Heart right ventricle (tissue), 16 donors: ENCODE results near the gene IP6K3. TPM values are rescaled to one million over a fixed set of nuclear protein-coding genes. Genes with fewer than 3 reads are reported as not detected.

Source experiments
- ATAC-seq, 8 donors: fragments of 200-7000 bp; cut with Tn5 transposase; one replicate each; pipeline ENCODE4 v1.9.1; 2020; ENCODE audit warnings: mild to moderate bottlenecking in 8 of 8, moderate library complexity in 8 of 8, moderate number of reproducible peaks in 1 of 8
- DNase-seq, 2 donors: peaks; one replicate each; pipeline ENCODE4 v3.0.0-alpha.2; 2020
- H3K27ac ChIP-seq, 10 donors: fragments of 200-600 bp; sonication (generic) in 2 of 10; one replicate each; pipeline versions ENCODE4 v1.5.0 to v1.8.0; 2020 to 2022; ENCODE audit warnings: mild to moderate bottlenecking in 3 of 10
- H3K27me3 ChIP-seq, 7 donors: fragments of 200-600 bp; one replicate each; pipeline ENCODE4 v1.8.0; 2021 to 2022; ENCODE audit warnings: mild to moderate bottlenecking in 2 of 7
- H3K36me3 ChIP-seq, 9 donors: fragments of 200-600 bp; sonication (generic) in 1 of 9; one replicate each; pipeline versions ENCODE4 v1.5.0 to v1.8.0; 2020 to 2022; ENCODE audit warnings: mild to moderate bottlenecking in 2 of 9
- H3K4me1 ChIP-seq, 9 donors: fragments of 200-600 bp; sonication (generic) in 1 of 9; one replicate each; pipeline versions ENCODE4 v1.5.0 to v1.8.0; 2020 to 2022; ENCODE audit warnings: mild to moderate bottlenecking in 4 of 9
- H3K4me3 ChIP-seq, 10 donors: fragments of 200-600 bp; sonication (generic) in 2 of 10; one replicate each; pipeline versions ENCODE4 v1.5.0 to v1.8.0; 2020 to 2022; ENCODE audit warnings: mild to moderate bottlenecking in 7 of 10, moderate library complexity in 2 of 10
- H3K9me3 ChIP-seq, 11 donors: fragments of 200-600 bp in 10 of 11; sonication (generic) in 2 of 11; one replicate each; pipeline versions ENCODE4 v1.5.0 to v1.8.0; 2013 to 2022; ENCODE audit warnings: mild to moderate bottlenecking in 2 of 11, control low read depth in 1 of 11, moderate library complexity in 1 of 11
- CTCF ChIP-seq, 9 donors: fragments of 200-600 bp; sonication (generic) in 2 of 9; IDR thresholded peaks; one replicate each; pipeline versions ENCODE4 v1.5.0 to v1.8.0; 2021 to 2022; ENCODE audit warnings: antibody characterized with exemption in 9 of 9, mild to moderate bottlenecking in 5 of 9, moderate library complexity in 1 of 9
- WGBS, 2 donors: extraction: QIAGEN DNeasy Blood & Tissue Kit; methylation state at CpG; one replicate each; pipeline ENCODE4 v1.1.7; 2013; ENCODE audit warnings: inconsistent platforms in 1 of 2; 5-methylcytosine and 5-hydroxymethylcytosine counted together
- intact Hi-C, 10 donors: fragments of 100-400 bp; cut with DNase I; formaldehyde crosslinking; loops; one replicate each; pipeline versions ENCODE4 v1.11.1 to v1.14.2; 2022
- polyA plus RNA-seq, 2 donors: library from polyadenylated mRNA; stranded (reverse); fragments of 200-250 nt; gene quantifications; one replicate each; pipeline ENCODE4 v1.2.3, GENCODE V29; 2013
- total RNA-seq, 10 donors: library from RNA; stranded (reverse); fragmentation: NEBNext Ultra II Directional in 3 of 10; extraction: Animal tissue kit (Norgen Biotek cat#: 25700) in 3 of 10; gene quantifications; one replicate each; pipeline versions ENCODE4 v1.2.1 to v1.2.4, GENCODE V29; 2021 to 2023
- donor health status: Arrhythmogenic right ventricular cardiomyopathy.
- donor health status: ischemic (EF 13 %, LVEDD 7.1; RV severe dilation, severe dysfunction).
- donor health status: healthy with polysubstance abuse.
- donor health status: DM: no; HTN: yes; CAD: no.
- donor health status: DM: no; HTN: no; CAD: no.
- donor health status: ischemic (EF 25% LVEDD 6.9; RV normal size, moderate dysfunction).
- donor health status: ischemic (EF 25% LVEDD 5.7; RV mildly dilated, moderate dysfunction).
- donor health status: healthy.
- donor health status: DM: yes; HTN: yes; CAD: no.
- donor health status: Ischemic cardiomyopathy.
- donor health status: ischemic (EF 35%, LVEDD 5.7; RV mildly dilated, moderate dysfunction).
- donor health status: nonischemic (EF 11% LVEDD 7.7; RV severe dilation, severe dysfunction).
- donor health status: DM: yes; HTN: yes; CAD: no.
- donor health status: PGD.
- donor health status: ischemic (EF 29% LVEDD 5.4; RV normal size, mild dysfunction).
- donor health status: nonischemic (EF 23%, LVEDD 6.1; RV moderate dilation, normal function).

IP6K3 gene
- total and polyA plus RNA-seq, 12 donors = 15.9 to 55.7 (median 27.5) TPM

GRCh38 chr6:33759887-33760629, 13.4 kb upstream of the IP6K3 start:
- H3K4me3 ChIP-seq = no peak overlapping the region
- no peaks in the 10 kb centered on the region for H3K9me3 ChIP-seq
- DNase-seq (no peak), ATAC-seq (no peak)
- no peaks in the 10 kb centered on the region for H3K27me3 ChIP-seq
- 83 to 84% methylated on average over 9 of the region's 9 CpGs for WGBS, 2 donors
- peaks cover 2 to 30% (median 19%) of the 10 kb centered on the region in 9 donors for H3K4me1 ChIP-seq
- TF ChIP-seq CTCF (IDR thresholded peaks at IDR 0.05) = no peak
- H3K36me3 ChIP-seq = no peaks in the 10 kb centered on the region
- intact Hi-C loops = loop anchor here in 9 of 10 donors (5.0 to 10.0 kb wide), 6 partner anchors 38 to 175 kb away; partner anchors contain the start of genes UQCC2 (in 4 of the 9) and BAK1 (in 2 of the 9)
- no peak overlapping the region for H3K27ac ChIP-seq

- intact Hi-C loops = loop anchor here in 2 of 10 donors (5.0 to 10.0 kb wide), 2 partner anchors 47 to 164 kb away; partner anchors contain the start of gene UQCC2 (in 1 of the 2)
- 84 to 89% methylated on average over 7 of the region's 7 CpGs for WGBS, 2 donors
- H3K36me3 ChIP-seq = no peaks in the 10 kb centered on the region
- H3K27ac ChIP-seq = no peak overlapping the region
- ATAC-seq (no peak), DNase-seq (no peak)
- no peaks in the 10 kb centered on the region for H3K9me3 ChIP-seq
- TF ChIP-seq CTCF (IDR thresholded peaks at IDR 0.05) = no peak
- H3K4me1 ChIP-seq = peaks cover 2 to 30% (median 19%) of the 10 kb centered on the region in 9 donors
- H3K27me3 ChIP-seq = no peaks in the 10 kb centered on the region
- H3K4me3 ChIP-seq = no peak overlapping the region
These were observed 12.1 kb upstream of the IP6K3 start for GRCh38 chr6:33758815-33759216.

- 82 to 86% methylated on average over 10 of the region's 10 CpGs for WGBS, 2 donors
- Histone ChIP-seq H3K4me3 (no peak overlapping the region), H3K36me3 (no peaks in the 10 kb centered on the region), H3K27ac (no peak overlapping the region), H3K27me3 (no peaks in the 10 kb centered on the region), H3K9me3 (no peaks in the 10 kb centered on the region), H3K4me1 (peaks cover 2 to 28% (median 19%) of the 10 kb centered on the region in 9 donors)
- intact Hi-C loops = loop anchor here in 2 of 10 donors (5.0 to 10.0 kb wide), 2 partner anchors 46 to 163 kb away; partner anchors contain the start of gene UQCC2 (in 1 of the 2)
- ATAC-seq = no peak
- DNase-seq = no peak
- no peak for TF ChIP-seq CTCF (IDR thresholded peaks at IDR 0.05)
These were observed 11.2 kb upstream of the IP6K3 start for GRCh38 chr6:33757906-33758305.

GRCh38 chr6:33757113-33757512, 10.4 kb upstream of the IP6K3 start:
- H3K4me3 ChIP-seq = no peak overlapping the region
- DNase-seq (no peak), ATAC-seq (no peak)
- WGBS, 2 donors = 83 to 94% methylated on average over 3 of the region's 3 CpGs
- no peak for TF ChIP-seq CTCF (IDR thresholded peaks at IDR 0.05)
- H3K27me3 ChIP-seq = no peaks in the 10 kb centered on the region
- H3K36me3 ChIP-seq = no peaks in the 10 kb centered on the region
- H3K27ac ChIP-seq = no peak overlapping the region
- peaks cover 2 to 20% (median 14%) of the 10 kb centered on the region in 9 donors for H3K4me1 ChIP-seq
- H3K9me3 ChIP-seq = no peaks in the 10 kb centered on the region
- intact Hi-C loops = loop anchor here in 2 of 10 donors (5.0 to 10.0 kb wide), 2 partner anchors 45 to 162 kb away; partner anchors contain the start of gene UQCC2 (in 1 of the 2)
